Epithelial cell of proximal tubule (primary cell): ENCODE data around the gene ITGA11. TPM values are rescaled to one million over a fixed set of nuclear protein-coding genes. Genes with fewer than 3 reads are reported as not detected.

ENCODE experiments used
- DNase-seq: peaks from one replicate; pipeline ENCODE4 v3.0.0-alpha.2; 2011; ENCODE audit warnings: low read depth
- H3K4me3 ChIP-seq: 2 replicates; pipeline ENCODE4 v1.5.1; 2011; ENCODE audit warnings: low read depth, mild to moderate bottlenecking, low read length
- CTCF ChIP-seq: conservative IDR thresholded peaks from 2 replicates; pipeline ENCODE4 v1.5.1; 2012; ENCODE audit warnings: low read depth, mild to moderate bottlenecking, low read length
- total RNA-seq: library from RNA; depleted of rRNA; stranded (reverse); fragments of >200 nt; gene quantifications from 2 replicates; pipeline ENCODE4 v1.2.3, GENCODE V29; 2015

Gene ITGA11
- total RNA-seq, 1 donor from 2014 or later: 1.6 TPM

- no peak for DNase-seq
- no peak overlapping the region for H3K4me3 ChIP-seq
- no peak for TF ChIP-seq CTCF
These were observed 52.8 kb downstream of the ITGA11 start for GRCh38 chr15:68379058-68379758.

DNA sequence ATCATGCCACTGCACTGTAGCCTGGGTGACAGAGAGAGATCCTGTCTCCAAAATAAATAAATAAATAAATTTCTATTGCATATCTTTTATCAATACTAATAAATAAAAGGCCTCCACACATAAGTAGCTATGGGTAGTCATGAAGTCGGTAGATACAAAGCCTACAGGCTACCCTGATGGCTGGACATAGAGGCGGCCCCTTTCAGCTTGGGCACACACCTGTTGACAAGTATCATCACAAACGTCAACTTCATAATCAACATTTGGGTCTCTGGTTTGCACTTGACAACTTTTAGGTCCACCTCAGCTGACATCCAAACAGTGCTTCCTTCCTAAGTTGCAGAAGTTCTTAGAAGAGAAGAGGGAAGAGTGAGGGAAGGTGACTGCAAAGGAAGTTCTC lies 53.4 kb downstream of the ITGA11 start:
- no peak for DNase-seq
- H3K4me3 ChIP-seq: no peak overlapping the region
- no peak for TF ChIP-seq CTCF

- no peak for DNase-seq
- no peak for TF ChIP-seq CTCF
These were observed 54.2 kb downstream of the ITGA11 start for GRCh38 chr15:68377766-68378165.

GRCh38 chr15:68376447-68377060 lies 55.4 kb downstream of the ITGA11 start:
- TF ChIP-seq CTCF: no peak
- no peak for DNase-seq
- H3K4me3 ChIP-seq: no peak overlapping the region

More at GRCh38 chr15:68377766-68378165, 54.2 kb downstream of the ITGA11 start:
- no peak overlapping the region for H3K4me3 ChIP-seq

DNA sequence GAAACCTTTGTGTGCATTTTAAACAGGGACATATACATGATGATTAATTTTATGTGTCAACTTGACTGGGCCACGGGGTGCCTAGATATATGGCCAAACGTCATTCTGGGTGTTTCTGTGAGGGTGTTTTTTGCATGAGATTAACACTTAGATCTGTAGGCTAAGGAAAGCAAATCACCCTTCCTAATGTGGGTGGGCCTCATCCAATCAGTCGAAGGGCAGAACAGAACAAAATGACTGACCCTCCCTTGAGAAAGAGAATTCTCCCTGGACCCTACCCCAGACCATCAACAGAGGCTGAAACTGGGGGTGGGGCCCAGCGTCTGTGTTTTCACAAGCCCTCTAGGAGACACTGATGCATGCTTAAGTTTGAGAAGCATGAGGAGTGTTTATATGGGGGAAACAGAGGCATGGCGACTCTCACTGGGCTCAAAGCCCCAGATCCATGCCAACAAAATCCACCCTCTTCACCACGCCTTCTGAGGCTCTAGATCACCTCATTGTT lies 56.2 kb downstream of the ITGA11 start:
- DNase-seq: no peak
- TF ChIP-seq CTCF: no peak
- no peak overlapping the region for H3K4me3 ChIP-seq

DNA sequence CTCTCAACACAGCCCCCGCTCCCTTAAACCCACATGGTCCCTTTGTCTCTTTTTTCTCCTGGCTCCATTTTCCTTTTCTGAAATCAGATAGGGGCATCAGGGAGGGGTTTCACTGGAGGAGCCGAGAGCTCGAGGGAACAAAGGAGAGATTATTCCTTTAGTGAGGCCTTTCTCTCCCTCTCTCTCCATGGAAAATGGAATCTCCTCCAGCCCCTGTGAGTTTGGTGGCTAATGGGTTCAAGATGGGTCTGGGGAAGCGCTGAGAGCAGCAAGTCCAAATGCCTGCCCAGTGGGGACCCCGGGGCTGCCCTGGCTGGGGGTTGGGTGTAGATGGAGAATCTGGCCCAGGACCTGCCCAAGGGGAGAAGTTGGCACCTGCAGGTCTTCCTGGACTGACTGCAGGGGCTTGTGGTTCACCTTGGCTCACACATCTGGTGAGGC lies 56.8 kb downstream of the ITGA11 start:
- no peak overlapping the region for H3K4me3 ChIP-seq
- no peak for DNase-seq
- no peak for TF ChIP-seq CTCF
